GM18858 (cell line): Measurements from ENCODE around the gene EBF3.
"Not testable (repeated sequence)": the region's sequence is repeated elsewhere in the genome, so short reads cannot be mapped to it uniquely, and the experiment has no call there.

Source experiments
- ATAC-seq: cut with Tn5 transposase; IDR thresholded peaks from one replicate; pipeline ENCODE4 v1.9.1; 2021; ENCODE audit not compliant: unreplicated experiment

EBF3 gene

DNA sequence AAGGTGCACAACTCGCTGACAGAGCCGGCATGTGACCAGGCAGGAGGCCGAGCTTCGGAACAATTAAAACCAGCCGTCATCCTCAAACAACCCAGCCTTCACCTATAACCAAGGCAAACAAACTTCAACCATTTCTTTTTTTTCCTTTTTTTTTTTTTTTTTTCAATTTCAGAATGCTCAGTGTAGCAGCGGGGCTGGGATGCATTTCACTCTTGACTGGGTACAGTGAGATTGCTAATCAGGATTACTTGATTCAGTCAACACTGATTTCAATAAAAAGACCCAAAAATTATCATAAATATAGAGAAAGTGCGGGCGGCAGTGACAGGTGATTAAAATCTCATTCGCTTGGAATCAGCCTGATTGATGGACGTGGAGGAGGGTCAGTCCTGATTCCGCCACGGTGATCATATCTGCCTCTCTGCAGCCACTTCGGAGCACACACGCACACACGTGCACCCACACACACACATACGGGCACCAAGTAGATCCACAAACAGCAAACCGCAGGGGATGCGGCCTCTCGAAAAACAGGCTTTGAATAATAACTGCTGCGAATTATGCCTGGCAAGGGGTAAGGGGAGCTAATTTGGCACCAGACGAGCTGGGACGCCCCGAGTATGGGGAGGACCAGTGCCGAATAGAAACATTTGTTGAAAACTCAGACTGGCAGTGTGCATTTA lies 31.2 kb downstream of the EBF3 start:
- ATAC-seq = no peak

GRCh38 chr10:129932182-129932581 lies 31.9 kb downstream of the EBF3 start:
- ATAC-seq = no peak

DNA sequence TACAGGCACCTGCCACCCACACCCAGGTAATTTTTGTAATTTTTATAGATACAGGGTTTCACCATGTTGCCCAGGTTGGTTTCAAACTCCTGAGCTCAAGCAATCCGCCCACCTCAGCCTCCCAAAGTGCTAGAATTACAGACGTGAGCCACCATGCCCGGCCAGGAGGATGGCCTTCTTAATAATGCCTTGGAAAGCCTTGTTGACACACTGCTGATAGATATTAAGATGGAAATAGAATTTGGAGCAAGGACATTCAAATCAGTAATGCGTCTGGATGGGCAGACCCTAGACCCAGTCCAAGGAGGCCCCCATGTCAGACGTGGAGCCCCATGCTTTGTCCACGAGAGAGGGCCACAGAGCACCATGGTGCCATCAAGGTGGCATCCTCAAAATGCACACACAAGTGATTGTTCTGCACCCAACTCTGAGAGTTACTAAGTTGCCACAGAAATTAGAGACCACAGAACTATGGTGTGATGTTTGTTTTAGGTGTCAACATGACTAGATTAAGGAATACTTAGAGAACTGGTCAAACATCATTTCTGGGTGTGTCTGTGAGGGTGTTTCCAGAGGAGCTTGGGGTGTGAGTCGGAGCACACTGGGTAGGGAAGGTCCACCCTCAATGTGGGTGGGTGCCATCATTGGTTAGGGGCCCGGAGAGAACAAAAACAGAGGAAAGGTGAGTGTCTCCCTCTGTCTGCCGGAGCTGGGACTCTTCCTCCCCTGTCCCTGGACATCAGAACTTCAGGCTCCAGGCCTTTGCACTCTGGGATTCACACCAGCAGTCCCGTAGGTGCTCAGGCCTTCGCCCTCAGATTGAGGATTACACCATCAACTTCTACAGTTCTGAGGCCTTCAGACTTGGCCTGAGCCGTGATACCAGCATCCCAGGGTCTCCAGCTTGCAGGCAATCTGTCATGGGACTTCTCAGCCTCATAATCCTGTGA lies 34.5 kb downstream of the EBF3 start:
- no peak for ATAC-seq

DNA sequence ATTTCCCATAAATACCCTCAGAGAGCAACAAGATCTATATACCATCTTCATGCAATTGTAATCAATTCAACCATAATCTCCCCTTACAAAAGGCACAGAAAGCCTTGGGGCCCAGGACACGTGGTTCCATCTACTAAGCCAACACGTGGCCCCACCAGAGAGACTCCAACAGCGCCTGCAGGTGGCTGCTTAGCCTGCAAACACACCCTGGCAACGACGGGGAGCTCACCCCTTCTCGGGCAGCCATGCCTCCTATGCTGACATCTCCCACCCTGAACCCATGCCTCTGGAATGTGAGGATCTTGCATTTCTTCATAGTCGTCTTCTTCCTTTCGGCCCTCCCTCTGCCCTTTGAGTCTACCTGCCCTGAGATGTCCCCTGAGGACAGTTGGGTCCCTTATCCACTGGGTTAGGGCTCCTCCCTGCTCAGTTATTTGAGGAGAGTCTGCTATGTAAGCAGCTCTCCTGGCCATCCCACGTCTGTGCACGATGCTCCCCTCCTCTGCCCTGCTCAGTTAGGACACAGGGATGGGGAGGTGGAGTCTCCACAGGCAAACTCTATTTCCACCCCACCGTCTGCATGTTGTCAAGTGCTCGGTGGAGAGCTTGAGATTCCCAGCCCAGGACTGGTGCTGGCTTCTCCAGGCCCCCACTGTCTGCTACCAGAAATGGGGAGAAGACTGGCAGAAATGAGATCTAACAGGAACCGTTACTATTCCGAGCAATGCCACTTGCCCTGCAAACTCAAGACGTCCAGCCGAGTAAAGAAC lies 36.5 kb downstream of the EBF3 start:
- ATAC-seq = no peak

DNA sequence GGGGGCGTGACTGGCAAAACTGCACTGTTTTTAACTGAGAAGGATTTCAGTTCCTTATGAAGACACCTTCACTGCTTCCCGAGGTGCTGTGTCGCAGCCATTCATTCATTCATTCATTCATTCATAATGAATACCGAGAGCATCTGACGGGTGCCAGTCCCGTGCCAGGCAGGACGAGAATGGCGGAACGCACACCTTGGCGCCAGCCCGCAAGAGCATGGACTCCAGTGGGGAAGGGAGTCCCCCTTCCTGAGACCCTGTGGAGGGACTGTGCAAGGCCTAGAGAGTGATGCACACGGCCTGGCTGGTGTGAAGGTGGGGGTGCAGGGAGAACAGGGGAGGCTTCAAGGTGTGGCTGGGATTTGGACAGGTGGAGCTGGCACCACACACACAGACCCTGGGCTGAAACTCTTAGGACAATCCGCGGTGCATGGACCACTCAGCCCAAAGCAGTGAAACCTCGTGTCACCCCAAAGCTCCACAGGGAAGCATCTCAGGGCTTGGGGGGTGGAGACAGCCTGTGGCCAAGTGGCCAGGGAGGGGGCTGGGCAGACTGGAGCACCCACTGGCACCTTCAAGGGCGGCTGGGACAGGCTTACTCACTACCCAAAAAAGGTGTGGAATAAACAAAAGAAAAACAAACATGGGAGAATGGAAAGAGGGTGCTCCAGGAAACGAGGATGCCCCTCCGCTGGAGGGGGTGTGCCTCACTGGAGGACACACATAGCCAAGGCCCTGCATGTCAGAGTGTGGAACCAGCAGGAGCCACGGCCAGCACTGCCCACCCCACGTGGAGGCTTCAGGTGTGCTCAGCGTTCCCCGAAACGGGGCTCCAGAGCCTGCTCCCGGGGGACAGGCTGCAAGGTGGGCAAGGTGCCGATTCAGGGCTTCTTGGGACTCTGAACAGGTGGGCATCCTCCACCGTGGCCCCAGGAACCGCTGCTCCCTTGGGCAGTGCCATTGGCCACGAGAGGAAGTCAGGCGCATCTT lies 37.7 kb downstream of the EBF3 start:
- no peak for ATAC-seq

- ATAC-seq = no peak
These were observed 39.5 kb downstream of the EBF3 start for GRCh38 chr10:129924375-129925085.

- ATAC-seq = no peak
These were observed 41.4 kb downstream of the EBF3 start for GRCh38 chr10:129922598-129923123.

DNA sequence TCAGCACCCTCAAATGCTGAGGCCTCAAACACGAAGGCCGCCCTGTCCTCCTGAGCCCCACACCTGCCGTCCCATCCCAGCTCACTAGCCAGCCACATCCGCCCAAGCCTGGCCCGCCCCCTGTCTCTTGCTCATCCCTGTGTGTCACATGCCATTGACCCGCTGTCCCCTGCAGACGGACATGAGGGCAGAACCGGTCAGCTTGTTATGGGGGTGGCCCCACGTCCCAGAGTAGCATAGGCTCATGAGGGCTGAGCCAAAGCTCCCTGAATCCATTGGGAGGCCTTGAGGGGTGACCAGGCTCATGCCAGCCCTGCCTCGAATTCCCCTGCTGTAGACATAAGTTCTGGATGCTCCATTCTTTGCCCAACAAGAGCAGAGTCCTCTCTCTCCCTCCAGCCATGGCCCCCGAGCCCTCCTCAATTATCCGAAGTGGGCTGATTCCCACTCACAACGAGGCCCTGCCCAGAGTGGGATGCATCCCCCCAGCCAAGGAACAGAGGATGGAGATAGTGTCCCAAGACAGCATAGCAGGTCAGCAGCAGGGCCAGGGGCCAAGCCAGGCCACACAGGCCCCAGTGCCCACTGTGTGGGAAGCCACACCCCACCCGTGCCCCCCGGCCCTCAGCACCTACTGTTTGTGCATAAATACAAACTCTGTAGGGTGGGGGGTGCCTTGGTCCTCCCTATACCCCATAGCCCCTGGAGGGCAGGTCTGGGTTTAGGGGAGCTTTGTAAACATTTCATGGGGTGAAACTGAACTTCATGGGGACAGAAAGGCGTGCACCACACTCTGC lies 42.1 kb downstream of the EBF3 start:
- no peak for ATAC-seq

DNA sequence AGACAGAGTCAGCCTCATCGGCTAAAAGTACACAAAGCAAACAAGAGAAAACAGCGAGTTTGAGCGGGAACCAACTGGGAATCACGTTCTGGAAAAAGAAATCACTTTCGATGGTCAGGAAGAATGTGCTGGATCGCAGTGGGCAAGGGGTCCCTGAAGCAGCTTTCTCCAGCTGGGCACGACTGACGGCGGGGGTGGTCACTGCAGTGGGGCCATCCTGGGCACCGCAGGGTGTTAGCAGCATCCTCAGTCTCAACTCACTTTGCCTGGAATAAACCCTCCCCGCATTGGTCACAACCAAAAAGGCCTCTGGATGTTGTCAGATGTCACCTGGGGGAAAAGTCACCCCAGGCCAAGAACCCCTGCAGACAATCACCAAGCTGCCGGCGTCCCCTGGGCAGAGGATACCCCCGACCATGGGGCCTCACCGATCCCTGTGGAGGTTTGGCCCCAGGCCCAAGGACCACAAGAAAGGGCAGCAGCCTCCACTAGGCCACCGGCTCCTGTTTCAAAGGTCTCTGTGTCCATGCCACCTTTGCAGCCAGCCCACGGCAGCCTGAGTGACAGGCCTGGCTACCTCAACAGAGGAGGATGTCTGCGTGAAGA lies 42.9 kb downstream of the EBF3 start:
- no peak for ATAC-seq

DNA sequence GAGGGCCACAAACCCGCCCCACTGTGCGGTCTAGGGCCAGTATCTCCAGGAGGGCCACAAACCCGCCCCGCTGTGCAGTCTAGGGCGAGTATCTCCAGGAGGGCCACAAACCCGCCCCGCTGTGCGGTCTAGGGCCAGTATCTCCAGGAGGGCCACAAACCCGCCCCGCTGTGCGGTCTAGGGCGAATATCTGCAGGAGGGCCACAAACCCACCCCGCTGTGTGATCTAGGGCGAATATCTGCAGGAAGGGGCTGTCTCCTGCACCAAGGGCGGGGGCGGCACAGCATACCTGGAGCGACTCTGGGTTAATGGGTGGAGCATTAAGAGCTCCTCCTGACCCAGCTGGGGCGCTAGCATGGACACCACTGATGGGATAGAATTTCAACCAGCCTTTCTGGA lies 43.9 kb downstream of the EBF3 start:
- ATAC-seq = not testable (repeated sequence)

- ATAC-seq = no peak
These were observed 44.7 kb downstream of the EBF3 start for GRCh38 chr10:129919358-129919757.

- no peak for ATAC-seq
These were observed 45.2 kb downstream of the EBF3 start for GRCh38 chr10:129918836-129919235.

- no peak for ATAC-seq
These were observed 45.7 kb downstream of the EBF3 start for GRCh38 chr10:129918401-129918800.

DNA sequence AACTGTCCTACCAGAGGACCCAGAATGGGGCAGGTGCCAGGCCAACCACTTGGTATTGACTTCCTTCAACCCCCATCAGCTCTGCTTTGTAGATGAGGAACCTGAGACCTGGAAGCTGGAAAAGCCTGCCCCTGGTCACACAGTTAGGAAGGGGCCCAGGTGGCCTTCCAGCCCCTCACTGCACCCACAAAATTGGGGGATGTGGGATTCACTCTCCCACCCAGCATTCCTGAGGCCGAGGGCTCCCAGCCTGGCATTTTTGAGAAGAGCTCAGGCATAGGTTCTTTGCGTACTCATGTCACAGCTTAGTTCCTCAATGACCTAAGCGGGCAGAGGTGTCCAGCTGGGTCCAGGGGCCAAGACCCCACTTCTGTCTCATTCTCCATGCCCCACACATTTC lies 46.1 kb downstream of the EBF3 start:
- ATAC-seq = no peak

GRCh38 chr10:129916506-129916995 lies 47.5 kb downstream of the EBF3 start:
- ATAC-seq = no peak

DNA sequence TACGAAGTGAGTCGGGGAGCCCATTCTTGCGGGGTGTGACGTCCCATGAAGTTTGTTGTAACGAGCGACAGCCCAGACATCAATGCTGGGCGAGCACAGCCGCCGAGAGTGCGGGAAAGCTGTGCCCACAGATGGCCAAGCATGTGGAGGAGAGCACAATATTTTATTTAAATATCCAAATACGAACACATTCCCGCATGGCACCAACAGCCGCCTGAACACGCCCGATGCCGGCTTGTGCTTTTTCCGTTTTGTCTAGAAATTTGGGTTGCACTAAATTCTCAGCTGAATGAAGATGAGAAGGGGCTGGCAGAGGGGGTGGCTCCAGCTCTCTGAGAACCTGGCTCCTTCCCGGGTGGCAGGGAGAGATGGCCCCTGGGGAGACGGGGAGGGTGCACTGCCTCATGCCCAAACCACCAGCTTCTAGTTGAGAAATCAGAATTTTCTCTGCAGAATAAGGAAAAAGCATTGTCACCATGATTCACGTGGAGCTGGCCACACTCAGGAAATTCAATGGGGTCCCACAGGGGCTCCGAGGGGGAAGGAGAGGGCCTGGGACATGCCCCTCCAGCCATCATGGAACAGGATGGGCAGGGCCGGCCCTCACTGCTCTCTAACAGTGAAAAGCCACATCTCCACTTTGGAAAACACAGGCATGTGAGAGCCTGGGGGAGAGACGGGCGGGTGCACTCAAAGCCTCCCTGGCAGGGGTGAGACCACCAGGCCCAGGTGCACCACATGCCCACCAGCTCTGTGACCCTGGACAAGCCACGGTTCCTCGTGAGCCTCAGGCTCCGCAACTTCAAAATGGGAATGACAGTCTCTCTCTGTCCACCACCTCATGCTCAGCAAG lies 48.3 kb downstream of the EBF3 start:
- no peak for ATAC-seq

DNA sequence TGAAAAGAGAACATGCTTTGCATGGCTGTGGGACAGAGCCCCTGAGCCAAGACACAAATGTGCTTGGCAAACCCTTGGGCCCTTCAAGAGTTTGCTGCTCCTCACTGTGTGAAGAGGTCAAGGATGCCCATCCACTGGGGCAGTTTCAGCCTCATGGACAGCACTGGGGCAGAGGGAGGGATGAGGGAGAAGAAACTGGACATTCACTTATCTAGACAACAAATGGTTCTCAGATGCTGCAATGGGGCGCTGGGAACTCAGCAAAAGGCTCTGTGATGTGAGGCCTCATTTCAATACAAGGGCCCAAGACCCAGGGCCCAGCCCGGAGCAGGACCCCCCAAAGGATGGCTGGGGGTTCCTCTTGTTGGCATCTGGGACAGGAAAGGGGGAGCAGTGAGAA lies 49.1 kb downstream of the EBF3 start:
- no peak for ATAC-seq
